Lower leg skin (tissue), 3 donors: ENCODE measurements around the gene ITPA.

Experiments used
- POLR2A ChIP-seq, 2 donors: fragments of 450-650 bp; IDR thresholded peaks; one replicate each; pipeline ENCODE4 v1.6.1; 2016 to 2017; ENCODE audit warnings: antibody characterized with exemption in 2 of 2, mild to moderate bottlenecking in 1 of 2, moderate library complexity in 1 of 2
- TF ChIP-seq, protein P1 (sequence below), 3 donors: fragments of 450-650 bp; IDR thresholded peaks; one replicate each; pipeline ENCODE4 v1.5.1; 2016; ENCODE audit warnings: antibody characterized with exemption in 3 of 3, mild to moderate bottlenecking in 3 of 3, moderate library complexity in 2 of 3

DNA sequence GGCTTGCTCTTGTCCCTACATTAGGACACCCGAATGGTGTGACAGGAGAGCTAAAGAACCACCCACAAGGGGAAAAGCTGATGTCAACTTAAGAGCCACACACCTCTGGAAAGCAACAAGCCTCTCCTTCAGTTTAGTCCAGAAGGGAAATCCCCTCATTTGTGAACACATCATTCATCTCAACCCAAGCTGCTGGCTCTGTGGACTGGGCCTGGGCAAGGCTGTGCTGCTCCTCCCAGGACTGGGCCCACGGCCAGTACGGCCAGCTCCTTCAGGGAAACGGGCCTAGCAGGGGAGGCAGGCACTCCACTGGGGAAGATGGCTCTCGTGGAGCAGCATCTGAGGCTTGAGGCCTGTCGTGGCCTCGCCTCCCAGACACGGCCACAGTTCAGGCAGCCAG, 42.5 kb downstream of the ITPA start:
- TF ChIP-seq POLR2A (IDR thresholded peaks at IDR 0.05), result no peak
- TF ChIP-seq, protein P1, sequence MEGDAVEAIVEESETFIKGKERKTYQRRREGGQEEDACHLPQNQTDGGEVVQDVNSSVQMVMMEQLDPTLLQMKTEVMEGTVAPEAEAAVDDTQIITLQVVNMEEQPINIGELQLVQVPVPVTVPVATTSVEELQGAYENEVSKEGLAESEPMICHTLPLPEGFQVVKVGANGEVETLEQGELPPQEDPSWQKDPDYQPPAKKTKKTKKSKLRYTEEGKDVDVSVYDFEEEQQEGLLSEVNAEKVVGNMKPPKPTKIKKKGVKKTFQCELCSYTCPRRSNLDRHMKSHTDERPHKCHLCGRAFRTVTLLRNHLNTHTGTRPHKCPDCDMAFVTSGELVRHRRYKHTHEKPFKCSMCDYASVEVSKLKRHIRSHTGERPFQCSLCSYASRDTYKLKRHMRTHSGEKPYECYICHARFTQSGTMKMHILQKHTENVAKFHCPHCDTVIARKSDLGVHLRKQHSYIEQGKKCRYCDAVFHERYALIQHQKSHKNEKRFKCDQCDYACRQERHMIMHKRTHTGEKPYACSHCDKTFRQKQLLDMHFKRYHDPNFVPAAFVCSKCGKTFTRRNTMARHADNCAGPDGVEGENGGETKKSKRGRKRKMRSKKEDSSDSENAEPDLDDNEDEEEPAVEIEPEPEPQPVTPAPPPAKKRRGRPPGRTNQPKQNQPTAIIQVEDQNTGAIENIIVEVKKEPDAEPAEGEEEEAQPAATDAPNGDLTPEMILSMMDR (IDR thresholded peaks at IDR 0.05), result no peak
